Smooth muscle cell (in vitro differentiated cells): ENCODE data around the gene TSKU. TPM values are rescaled to one million over a fixed set of nuclear protein-coding genes. Genes with fewer than 3 reads are reported as not detected.
A peak's percentile ranks its signal among the peaks of the same experiment; 100 is the strongest.

Source experiments
- DNase-seq: peaks from one replicate; lab custom pipeline; 2025; ENCODE audit not compliant: unreplicated experiment; lab: John Stamatoyannopoulos, UW
- H2AFZ ChIP-seq: fragments of 200-600 bp; sonication (generic); 2 replicates; pipeline ENCODE4 v1.6.0; 2016; ENCODE audit warnings: antibody characterized with exemption, low read depth, mild to moderate bottlenecking
- H3F3A ChIP-seq: fragments of 200-600 bp; sonication (generic); 2 replicates; pipeline ENCODE4 v1.6.0; 2017; ENCODE audit warnings: antibody characterized with exemption, low read depth
- H3K27ac ChIP-seq: fragments of 200-600 bp; sonication (generic); 2 replicates; pipeline ENCODE4 v1.5.1; 2016; ENCODE audit warnings: low read depth, mild to moderate bottlenecking
- H3K27me3 ChIP-seq: fragments of 200-600 bp; sonication (generic); 2 replicates; pipeline ENCODE4 v1.6.1; 2016; ENCODE audit warnings: low read depth, mild to moderate bottlenecking
- H3K36me3 ChIP-seq: fragments of 200-600 bp; sonication (generic); 2 replicates; pipeline ENCODE4 v1.5.1; 2016; ENCODE audit warnings: low read depth
- H3K4me1 ChIP-seq: fragments of 200-600 bp; sonication (generic); 2 replicates; pipeline ENCODE4 v1.5.1; 2016; ENCODE audit warnings: low read depth
- H3K4me2 ChIP-seq: fragments of 200-600 bp; sonication (generic); 2 replicates; pipeline ENCODE4 v1.6.0; 2016; ENCODE audit warnings: mild to moderate bottlenecking
- H3K4me3 ChIP-seq: fragments of 200-600 bp; sonication (generic); 2 replicates; pipeline ENCODE4 v1.5.1; 2016; ENCODE audit warnings: mild to moderate bottlenecking
- H3K79me2 ChIP-seq: fragments of 200-600 bp; sonication (generic); 2 replicates; pipeline ENCODE4 v1.6.0; 2016; ENCODE audit warnings: low read depth, mild to moderate bottlenecking
- H3K9ac ChIP-seq: fragments of 200-600 bp; sonication (generic); 2 replicates; pipeline ENCODE4 v1.6.0; 2016; ENCODE audit warnings: low read depth
- H3K9me3 ChIP-seq: fragments of 200-600 bp; sonication (generic); replicated peaks from 2 replicates; pipeline ENCODE4 v1.5.1; 2016; ENCODE audit warnings: low read depth
- H4K20me1 ChIP-seq: fragments of 200-600 bp; sonication (generic); 2 replicates; pipeline ENCODE4 v1.6.0; 2016; ENCODE audit warnings: low read depth
- WGBS: methylation state at CpG from one replicate; pipeline ENCODE4 v1.1.7; 2016; ENCODE audit warnings: low lambda C conversion rate; 5-methylcytosine and 5-hydroxymethylcytosine counted together
- polyA plus RNA-seq: library from polyadenylated mRNA; unstranded; fragments of >200 nt; fragmentation: Nextera tagmentation; extraction: Ambion mirVana; gene quantifications from 2 replicates; pipeline ENCODE4 v1.2.1, GENCODE V29; 2016
- total RNA-seq: library from RNA; depleted of rRNA; stranded (reverse); fragments of >200 nt; gene quantifications from 2 replicates; pipeline ENCODE4 v1.2.3, GENCODE V29; 2014
- TF ChIP-seq, protein P1 (sequence below): fragments of 200-600 bp; sonication (generic); IDR thresholded peaks from 2 replicates; pipeline ENCODE4 v1.5.1; 2017; ENCODE audit warnings: borderline replicate concordance, mild to moderate bottlenecking, antibody characterized with exemption; ENCODE audit not compliant: insufficient read depth, poor library complexity, severe bottlenecking

Gene TSKU
- total and polyA plus RNA-seq, 2 experiments from 2014 or later = 75.2 to 144 TPM

DNA sequence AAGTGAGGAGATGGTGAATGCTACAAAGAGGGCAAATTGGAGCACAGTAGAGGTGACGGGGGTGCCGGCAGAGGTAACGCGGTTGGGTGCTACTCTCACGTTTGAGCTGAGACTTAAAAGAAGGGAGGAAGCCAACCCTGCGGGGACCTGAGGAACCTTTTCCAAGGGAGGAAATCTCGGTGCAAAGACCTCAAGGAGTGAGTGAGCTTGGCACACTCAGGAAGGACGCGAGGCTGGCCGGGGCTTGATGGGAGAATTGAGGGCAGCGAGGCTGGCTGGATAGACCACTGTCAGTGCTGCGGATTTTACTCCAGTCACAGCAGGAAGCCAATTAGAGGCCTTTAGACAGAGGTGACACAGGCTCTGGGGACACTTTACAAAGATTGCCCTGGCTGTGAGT lies 25.0 kb downstream of the TSKU start:
- Histone ChIP-seq H3K9ac (no peak overlapping the region), H3K27ac (peak overlapping the region; percentile 77), H3K4me3 (no peak overlapping the region), H4K20me1 (no peaks in the 10 kb centered on the region), H2AFZ (no peak overlapping the region), H3K4me1 (peaks cover 29% of the 10 kb centered on the region), H3K36me3 (no peaks in the 10 kb centered on the region), H3K4me2 (peak overlapping the region; percentile 80), H3K79me2 (no peaks in the 10 kb centered on the region), H3F3A (peaks cover 4% of the 10 kb centered on the region), H3K9me3 (no peaks in the 10 kb centered on the region), H3K27me3 (no peaks in the 10 kb centered on the region)
- TF ChIP-seq, protein P1, sequence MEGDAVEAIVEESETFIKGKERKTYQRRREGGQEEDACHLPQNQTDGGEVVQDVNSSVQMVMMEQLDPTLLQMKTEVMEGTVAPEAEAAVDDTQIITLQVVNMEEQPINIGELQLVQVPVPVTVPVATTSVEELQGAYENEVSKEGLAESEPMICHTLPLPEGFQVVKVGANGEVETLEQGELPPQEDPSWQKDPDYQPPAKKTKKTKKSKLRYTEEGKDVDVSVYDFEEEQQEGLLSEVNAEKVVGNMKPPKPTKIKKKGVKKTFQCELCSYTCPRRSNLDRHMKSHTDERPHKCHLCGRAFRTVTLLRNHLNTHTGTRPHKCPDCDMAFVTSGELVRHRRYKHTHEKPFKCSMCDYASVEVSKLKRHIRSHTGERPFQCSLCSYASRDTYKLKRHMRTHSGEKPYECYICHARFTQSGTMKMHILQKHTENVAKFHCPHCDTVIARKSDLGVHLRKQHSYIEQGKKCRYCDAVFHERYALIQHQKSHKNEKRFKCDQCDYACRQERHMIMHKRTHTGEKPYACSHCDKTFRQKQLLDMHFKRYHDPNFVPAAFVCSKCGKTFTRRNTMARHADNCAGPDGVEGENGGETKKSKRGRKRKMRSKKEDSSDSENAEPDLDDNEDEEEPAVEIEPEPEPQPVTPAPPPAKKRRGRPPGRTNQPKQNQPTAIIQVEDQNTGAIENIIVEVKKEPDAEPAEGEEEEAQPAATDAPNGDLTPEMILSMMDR = no peak
- 96% methylated on average over 12 of the region's 12 CpGs for WGBS
- no peak for DNase-seq

DNA sequence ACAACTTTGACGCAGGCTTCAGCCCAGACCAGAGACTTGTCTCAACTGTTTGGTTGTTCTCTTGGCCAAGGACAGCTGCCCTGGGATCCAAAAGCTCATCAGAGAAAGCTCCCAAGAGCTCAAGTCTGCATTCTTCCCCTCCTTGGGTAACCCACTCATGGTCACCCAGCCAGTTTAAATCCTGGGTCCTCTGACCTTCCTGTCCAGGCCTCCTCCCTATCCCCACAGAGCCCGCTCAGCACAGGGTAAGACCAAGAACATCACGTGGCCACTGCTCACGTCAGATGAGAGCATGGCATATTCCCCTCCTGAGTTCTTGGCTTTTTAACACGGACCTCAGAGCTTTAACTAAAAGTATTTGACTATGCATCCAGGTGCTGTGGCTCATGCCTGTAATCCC lies 25.8 kb downstream of the TSKU start:
- 95% methylated on average over 5 of the region's 5 CpGs for WGBS
- Histone ChIP-seq H3K9me3 (no peaks in the 10 kb centered on the region), H3K4me1 (peaks cover 24% of the 10 kb centered on the region), H2AFZ (no peak overlapping the region), H3K4me2 (no peak overlapping the region), H4K20me1 (no peaks in the 10 kb centered on the region), H3K79me2 (no peaks in the 10 kb centered on the region), H3K4me3 (no peak overlapping the region), H3F3A (peaks cover 4% of the 10 kb centered on the region), H3K9ac (no peak overlapping the region), H3K27ac (no peak overlapping the region), H3K27me3 (no peaks in the 10 kb centered on the region), H3K36me3 (no peaks in the 10 kb centered on the region)
- TF ChIP-seq, protein P1 = no peak
- DNase-seq = no peak

DNA sequence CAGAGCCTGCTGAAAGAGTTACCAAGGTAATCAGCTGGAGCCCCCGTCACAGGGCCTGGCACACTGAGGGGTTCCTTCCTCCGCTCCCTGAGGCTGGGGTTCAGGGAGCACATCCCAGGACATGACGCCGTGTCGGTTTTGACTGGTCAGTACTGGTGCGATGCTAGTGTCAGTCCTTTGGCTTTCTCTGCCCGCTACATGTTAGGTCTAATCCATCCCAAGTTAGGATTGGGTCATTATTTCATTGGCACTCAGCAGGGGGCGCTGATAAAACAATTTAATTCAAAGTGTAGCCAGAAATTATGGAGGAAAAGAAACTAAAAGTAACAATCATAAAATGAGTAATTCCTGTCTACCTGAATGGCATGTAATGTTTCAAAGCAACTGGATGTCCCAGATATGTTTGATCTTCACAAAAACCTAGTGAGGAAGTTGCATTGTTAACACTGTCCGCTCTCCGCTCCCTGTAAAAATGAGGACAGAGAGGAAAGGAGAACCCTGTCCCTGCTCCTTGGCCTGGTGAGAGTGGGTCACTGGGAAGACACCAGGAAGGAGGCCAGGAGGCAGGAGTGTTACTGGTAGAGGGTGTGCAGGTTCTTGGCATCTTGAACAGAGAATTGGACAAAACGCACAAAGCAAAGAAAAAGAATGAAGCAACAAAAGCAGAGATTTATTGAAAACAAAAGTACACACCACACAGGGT lies 27.1 kb downstream of the TSKU start:
- H3K9ac ChIP-seq = no peak overlapping the region
- WGBS = 90% methylated on average over 11 of the region's 11 CpGs
- no peaks in the 10 kb centered on the region for H3F3A ChIP-seq
- no peak overlapping the region for H3K4me2 ChIP-seq
- no peak overlapping the region for H3K4me3 ChIP-seq
- H3K9me3 ChIP-seq = peaks cover 7% of the 10 kb centered on the region
- H3K27ac ChIP-seq = no peak overlapping the region
- no peaks in the 10 kb centered on the region for H3K36me3 ChIP-seq
- H4K20me1 ChIP-seq = no peaks in the 10 kb centered on the region
- no peak overlapping the region for H2AFZ ChIP-seq
- TF ChIP-seq, protein P1 = peak; percentile 45
- no peaks in the 10 kb centered on the region for H3K79me2 ChIP-seq
- no peak for DNase-seq
- no peaks in the 10 kb centered on the region for H3K27me3 ChIP-seq
- H3K4me1 ChIP-seq = peaks cover 24% of the 10 kb centered on the region

DNA sequence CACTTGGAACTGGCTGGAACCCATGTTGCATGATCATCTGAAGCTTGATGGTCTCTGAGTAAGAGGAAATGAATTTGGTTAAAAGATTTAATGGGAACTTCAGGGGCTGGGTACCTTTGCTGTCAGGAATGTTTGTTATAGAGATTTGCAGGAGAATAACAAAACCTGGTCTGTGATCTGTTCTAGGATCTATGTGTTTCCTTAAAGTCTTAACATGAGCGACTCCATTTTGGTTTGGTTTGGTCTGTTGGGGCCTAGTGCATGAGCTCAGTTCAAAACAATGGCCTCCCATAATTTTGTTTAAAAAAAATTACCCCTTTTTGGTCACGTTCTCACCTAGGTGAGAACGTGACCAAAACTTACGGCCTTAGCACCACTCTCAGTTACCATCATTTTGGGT lies 28.1 kb downstream of the TSKU start:
- Histone ChIP-seq H3K9me3 (peaks cover 7% of the 10 kb centered on the region), H3F3A (no peaks in the 10 kb centered on the region), H2AFZ (no peak overlapping the region), H3K79me2 (no peaks in the 10 kb centered on the region), H3K9ac (no peak overlapping the region), H4K20me1 (no peaks in the 10 kb centered on the region), H3K4me2 (no peak overlapping the region), H3K4me1 (peaks cover 17% of the 10 kb centered on the region), H3K36me3 (no peaks in the 10 kb centered on the region), H3K27me3 (no peaks in the 10 kb centered on the region), H3K27ac (no peak overlapping the region), H3K4me3 (no peak overlapping the region)
- WGBS = 94% methylated on average over 4 of the region's 4 CpGs
- TF ChIP-seq, protein P1 = no peak
- DNase-seq = no peak
